Fibroblast of mammary gland (primary cell): Measurements from ENCODE around the gene GPR55.

ENCODE experiments used
- DNase-seq: peaks from one replicate; pipeline ENCODE4 v3.0.0-alpha.2; 2010; ENCODE audit warnings: low read depth
- H3K4me3 ChIP-seq: 2 replicates; pipeline ENCODE4 v1.5.1; 2011; ENCODE audit warnings: low read depth, mild to moderate bottlenecking, low read length, moderate library complexity; ENCODE audit not compliant: control insufficient read depth
- TF ChIP-seq, protein P1 (sequence below): conservative IDR thresholded peaks from 2 replicates; pipeline ENCODE4 v1.5.1; 2011; ENCODE audit warnings: low read depth, low read length, inconsistent platforms; ENCODE audit not compliant: control insufficient read depth, insufficient read depth

GPR55 gene

DNA sequence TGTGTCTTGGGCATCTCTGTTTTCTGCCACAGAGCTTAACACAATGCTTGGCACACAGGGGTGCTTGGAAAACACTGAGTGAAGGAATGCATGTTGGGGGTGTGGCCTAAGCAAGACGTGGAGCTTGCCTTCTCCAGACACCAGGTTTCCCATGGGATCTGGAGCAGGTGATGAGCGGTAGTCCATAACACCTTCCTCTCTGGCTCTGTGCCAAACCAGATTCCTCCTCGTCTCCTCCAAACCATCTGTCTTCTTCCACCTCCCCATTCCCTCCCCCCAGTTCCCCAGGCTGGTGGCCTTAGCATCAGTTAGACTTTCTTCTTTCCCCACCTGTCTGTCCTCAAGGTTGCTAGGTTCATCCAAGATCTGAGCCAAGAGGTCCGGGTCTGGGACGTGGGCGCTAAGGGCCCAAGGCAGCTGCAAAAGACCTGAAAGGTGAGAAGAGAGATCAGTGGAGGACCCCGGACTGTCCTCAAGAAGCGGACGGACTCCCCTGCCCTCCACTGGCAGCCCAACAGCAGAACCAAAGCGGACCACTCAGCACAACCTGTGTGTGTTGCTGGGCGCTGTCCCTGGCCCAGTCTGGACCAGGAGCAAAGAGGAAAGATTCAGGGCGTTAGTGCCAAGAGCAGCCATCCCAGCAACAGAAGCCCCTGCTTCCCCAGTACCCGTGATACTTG lies 61.5 kb downstream of the GPR55 start:
- TF ChIP-seq, protein P1, sequence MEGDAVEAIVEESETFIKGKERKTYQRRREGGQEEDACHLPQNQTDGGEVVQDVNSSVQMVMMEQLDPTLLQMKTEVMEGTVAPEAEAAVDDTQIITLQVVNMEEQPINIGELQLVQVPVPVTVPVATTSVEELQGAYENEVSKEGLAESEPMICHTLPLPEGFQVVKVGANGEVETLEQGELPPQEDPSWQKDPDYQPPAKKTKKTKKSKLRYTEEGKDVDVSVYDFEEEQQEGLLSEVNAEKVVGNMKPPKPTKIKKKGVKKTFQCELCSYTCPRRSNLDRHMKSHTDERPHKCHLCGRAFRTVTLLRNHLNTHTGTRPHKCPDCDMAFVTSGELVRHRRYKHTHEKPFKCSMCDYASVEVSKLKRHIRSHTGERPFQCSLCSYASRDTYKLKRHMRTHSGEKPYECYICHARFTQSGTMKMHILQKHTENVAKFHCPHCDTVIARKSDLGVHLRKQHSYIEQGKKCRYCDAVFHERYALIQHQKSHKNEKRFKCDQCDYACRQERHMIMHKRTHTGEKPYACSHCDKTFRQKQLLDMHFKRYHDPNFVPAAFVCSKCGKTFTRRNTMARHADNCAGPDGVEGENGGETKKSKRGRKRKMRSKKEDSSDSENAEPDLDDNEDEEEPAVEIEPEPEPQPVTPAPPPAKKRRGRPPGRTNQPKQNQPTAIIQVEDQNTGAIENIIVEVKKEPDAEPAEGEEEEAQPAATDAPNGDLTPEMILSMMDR, result no peak
- DNase-seq, result no peak
- H3K4me3 ChIP-seq, result no peak overlapping the region

DNA sequence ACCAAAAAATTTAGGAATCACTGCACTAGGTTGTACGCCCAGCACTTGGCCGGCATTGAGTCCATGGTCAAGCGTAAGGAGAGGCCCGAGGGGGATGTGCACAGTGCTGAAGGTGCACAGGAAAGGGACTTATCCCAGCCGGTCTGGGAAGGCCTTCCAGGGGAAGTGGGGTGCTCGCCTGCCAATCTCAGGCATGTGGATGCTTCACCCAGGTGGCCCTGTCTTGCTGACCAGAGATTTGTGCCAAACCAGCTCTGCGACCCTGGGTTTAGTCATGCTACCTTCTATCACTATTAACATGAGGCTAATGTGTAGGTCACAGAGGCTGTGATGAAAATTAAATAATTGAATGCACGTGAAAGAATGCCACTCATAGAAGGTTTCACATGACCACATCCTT lies 62.0 kb downstream of the GPR55 start:
- no peak overlapping the region for H3K4me3 ChIP-seq
- DNase-seq, result no peak
- TF ChIP-seq, protein P1, result no peak

DNA sequence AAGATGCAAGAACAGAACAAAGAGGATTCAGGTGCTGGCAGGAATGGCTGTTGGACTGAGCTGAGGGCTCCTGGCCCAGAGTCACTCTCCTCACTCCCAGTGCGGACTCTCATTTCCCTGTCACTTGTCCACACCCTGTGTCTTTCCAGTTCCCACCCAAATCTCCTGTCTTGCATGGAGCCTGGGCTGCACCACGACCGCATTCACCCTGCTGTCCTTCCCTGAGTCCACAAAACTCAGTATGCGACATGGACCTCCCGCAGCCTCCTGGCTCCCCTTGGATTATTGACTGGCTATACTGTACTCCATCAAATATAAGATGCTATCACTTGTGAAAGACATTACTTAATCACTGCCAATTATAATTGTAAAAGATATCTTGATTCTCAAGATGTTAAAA lies 62.8 kb downstream of the GPR55 start:
- no peak for DNase-seq
- TF ChIP-seq, protein P1, result no peak
- H3K4me3 ChIP-seq, result no peak overlapping the region

DNA sequence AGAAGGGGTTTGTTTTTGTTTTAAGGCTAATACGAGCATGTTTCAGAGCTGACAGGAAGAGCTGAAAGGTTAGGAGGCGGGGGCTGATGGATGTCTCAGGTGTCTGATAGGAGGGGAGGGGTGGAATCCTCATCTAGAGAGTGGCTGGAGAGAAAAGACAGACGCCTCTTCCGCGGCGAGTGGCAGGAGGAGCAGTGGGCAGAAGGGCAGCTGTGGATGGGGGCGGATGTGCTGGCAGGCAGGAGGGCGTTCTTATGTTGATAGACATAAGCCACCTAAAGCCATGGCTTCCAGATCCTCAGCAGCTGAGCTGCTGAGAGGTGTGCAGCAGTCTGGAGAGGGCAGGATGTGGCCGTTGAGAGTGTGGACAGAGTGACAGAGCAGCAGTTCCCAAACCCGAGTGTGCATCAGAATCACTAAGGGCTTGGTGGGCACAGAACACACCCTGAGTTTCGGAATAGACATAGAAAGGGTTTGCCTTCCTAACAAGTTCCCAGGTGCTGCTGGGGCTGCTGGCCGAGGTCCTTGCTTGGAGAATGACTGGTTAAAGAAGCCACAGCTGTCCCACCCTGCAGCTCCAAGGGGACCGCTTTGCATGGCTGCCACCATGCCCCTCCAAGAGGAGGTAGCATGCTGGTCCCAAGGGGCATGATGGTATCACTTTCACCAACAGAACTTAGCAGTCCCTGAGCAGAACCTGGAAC lies 63.3 kb downstream of the GPR55 start:
- TF ChIP-seq, protein P1, result no peak
- no peak for DNase-seq
- no peak overlapping the region for H3K4me3 ChIP-seq
